Endothelial cell of umbilical vein (primary cell): ENCODE data around the gene SRRM5. TPM values are rescaled to one million over a fixed set of nuclear protein-coding genes. Genes with fewer than 3 reads are reported as not detected.

Experiments used
- BruUV-seq: library from RNA; stranded (reverse); fragments of 400-500 nt; replicated peaks from 2 replicates; lab custom pipeline; 2021; lab: Mats Ljungman, UMichigan
- CTCF ChIA-PET: fragments of 300-600, 350-600 bp; sonication (Branson Sonifier 250); formaldehyde crosslinking; loops from one replicate; lab custom pipeline; 2021; ENCODE audit warnings: antibody characterized with exemption, inconsistent platforms; lab: Charles Lee
- POLR2A ChIA-PET: fragments of 300-600, 350-600 bp; sonication (Branson Sonifier 250); formaldehyde crosslinking; loops from one replicate; lab custom pipeline; 2021; ENCODE audit warnings: antibody characterized with exemption, inconsistent platforms; lab: Charles Lee
- DNase-seq: peaks from one replicate; pipeline ENCODE4 v3.0.0-alpha.2; 2011; ENCODE audit warnings: low read depth, low spot score
- FAIRE-seq: peaks from 2 replicates; lab custom pipeline; 2011; peaks lifted over from hg19 to GRCh38; lab: Jason Lieb, UNC
- H2AFZ ChIP-seq: 2 replicates; pipeline ENCODE4 v1.6.0; 2012; ENCODE audit warnings: low read depth, low read length, control low read depth, inconsistent platforms
- H3K27ac ChIP-seq: 2 replicates; pipeline ENCODE4 v1.5.1; 2011; ENCODE audit warnings: low read depth, mild to moderate bottlenecking, control low read depth, low read length, moderate library complexity; ENCODE audit not compliant: insufficient read depth
- H3K27me3 ChIP-seq, 2 experiments: 2 replicates each; pipeline versions ENCODE4 v1.6.0 to v1.6.1; 2011; ENCODE audit warnings: low read length in 2 of 2, mixed read lengths in 1 of 2; ENCODE audit not compliant: control insufficient read depth in 2 of 2, insufficient read depth in 2 of 2
- H3K36me3 ChIP-seq, 2 experiments: 2 replicates in 1 of 2; 3 replicates in 1 of 2; pipeline ENCODE4 v1.5.1; 2011; ENCODE audit warnings: low read length in 2 of 2, mild to moderate bottlenecking in 1 of 2, moderate library complexity in 1 of 2; ENCODE audit not compliant: control insufficient read depth in 2 of 2, insufficient read depth in 2 of 2; ENCODE audit errors: extremely low read depth in 1 of 2
- H3K4me1 ChIP-seq: 3 replicates; pipeline ENCODE4 v1.5.1; 2011; ENCODE audit warnings: mild to moderate bottlenecking, low read length; ENCODE audit not compliant: control insufficient read depth, insufficient read depth; ENCODE audit errors: extremely low read depth
- H3K4me2 ChIP-seq: 2 replicates; pipeline ENCODE4 v1.6.1; 2011; ENCODE audit warnings: low read length, control low read depth, mixed read lengths; ENCODE audit not compliant: insufficient read depth
- H3K4me3 ChIP-seq, 3 experiments: fragments of 200-600 bp in 1 of 3; sonication (generic), shearing (Covaris generic) in 1 of 3; replicated peaks in 1 of 3; 2 replicates each; pipeline ENCODE4 v1.5.1; 2011 to 2016; ENCODE audit warnings: control low read depth in 3 of 3, low read length in 3 of 3, mild to moderate bottlenecking in 2 of 3, inconsistent platforms in 1 of 3, low read depth in 1 of 3, moderate library complexity in 1 of 3; ENCODE audit not compliant: insufficient read depth in 1 of 3
- H3K79me2 ChIP-seq: 2 replicates; pipeline ENCODE4 v1.6.0; 2012; ENCODE audit warnings: low read length, inconsistent platforms; ENCODE audit not compliant: control insufficient read depth, insufficient read depth
- H3K9ac ChIP-seq: replicated peaks from 2 replicates; pipeline ENCODE3; 2011; ENCODE audit warnings: low read length, control low read depth; ENCODE audit not compliant: insufficient read depth; ENCODE audit errors: extremely low read depth
- H3K9me1 ChIP-seq: replicated peaks from 3 replicates; pipeline ENCODE4 v1.6.0; 2011; ENCODE audit warnings: mild to moderate bottlenecking, low read length; ENCODE audit not compliant: control insufficient read depth, insufficient read depth; ENCODE audit errors: extremely low read depth
- H3K9me3 ChIP-seq: replicated peaks from 2 replicates; pipeline ENCODE4 v1.5.1; 2012; ENCODE audit warnings: low read length, inconsistent platforms; ENCODE audit not compliant: control insufficient read depth, insufficient read depth
- H4K20me1 ChIP-seq: replicated peaks from 2 replicates; pipeline ENCODE3; 2011; ENCODE audit warnings: mild to moderate bottlenecking, low read length; ENCODE audit not compliant: control insufficient read depth, insufficient read depth; ENCODE audit errors: extremely low read depth
- EZH2 ChIP-seq: IDR thresholded peaks from 2 replicates; pipeline ENCODE4 v1.6.1; 2012; ENCODE audit warnings: borderline replicate concordance, low read depth, mild to moderate bottlenecking, moderate library complexity, low read length, inconsistent platforms; ENCODE audit not compliant: severe bottlenecking
- FOS ChIP-seq: IDR thresholded peaks from 2 replicates; pipeline ENCODE4 v1.6.1; 2011; ENCODE audit warnings: mild to moderate bottlenecking, low read length, moderate library complexity, borderline replicate concordance; ENCODE audit not compliant: insufficient read depth
- GATA2 ChIP-seq: IDR thresholded peaks from 2 replicates; pipeline ENCODE4 v1.7.0; 2011; ENCODE audit warnings: low read depth, mild to moderate bottlenecking, moderate library complexity, mixed read lengths, low read length; ENCODE audit not compliant: insufficient read length, insufficient read depth
- JUN ChIP-seq: IDR thresholded peaks from 2 replicates; pipeline ENCODE4 v1.6.1; 2011; ENCODE audit warnings: borderline replicate concordance, low read depth; ENCODE audit not compliant: insufficient read length, insufficient read depth
- MAX ChIP-seq: IDR thresholded peaks from 2 replicates; pipeline ENCODE4 v1.6.1; 2011; ENCODE audit not compliant: insufficient read depth, insufficient read length
- POLR2A ChIP-seq: IDR thresholded peaks from 2 replicates; pipeline ENCODE4 v1.6.1; 2012; ENCODE audit warnings: low read depth, mild to moderate bottlenecking, control low read depth, low read length
- POLR2AphosphoS5 ChIP-seq: IDR thresholded peaks from 2 replicates; pipeline ENCODE4 v1.6.1; 2012; ENCODE audit warnings: low read depth, mild to moderate bottlenecking, control low read depth, low read length, moderate library complexity; ENCODE audit not compliant: insufficient read depth
- dilution Hi-C: fragments of 300-500 bp; cut with MboI; formaldehyde crosslinking; loops from one replicate; pipeline ENCODE4 v1.15.0; 2019; ENCODE audit warnings: low sequenced_read_pairs; ENCODE audit not compliant: extremely low pct_ligation_motif_present
- intact Hi-C: fragments of 100-400 bp; cut with micrococcal nuclease; formaldehyde crosslinking; loops from one replicate; pipeline ENCODE4 v1.10.0; 2022
- polyA plus RNA-seq, 4 experiments: library from polyadenylated mRNA; depleted of rRNA in 3 of 4; stranded (reverse) in 3 of 4; unstranded in 1 of 4; fragments of >200 nt; gene quantifications; 2 replicates each; pipeline versions ENCODE4 v1.2.1 to v1.2.3, GENCODE V29; 2011 to 2012; ENCODE audit warnings: missing spikeins in 1 of 4
- total RNA-seq: library from RNA; stranded (reverse); gene quantifications from 2 replicates; pipeline ENCODE4 v1.2.3, GENCODE V29; 2021
- TF ChIP-seq, protein P1 (sequence below), 2 donors: IDR thresholded peaks; 1 replicate in 1 of 2; 2 replicates in 1 of 2; pipeline ENCODE4 v1.5.1; 2011; ENCODE audit warnings: low read length in 2 of 2, mild to moderate bottlenecking in 2 of 2, moderate library complexity in 2 of 2, control low read depth in 1 of 2, inconsistent platforms in 1 of 2, low read depth in 1 of 2; ENCODE audit not compliant: insufficient read depth in 1 of 2; ENCODE audit errors: extremely low read depth in 1 of 2

The SRRM5 gene
- total and polyA plus RNA-seq, 2 donors (not counting 3 experiments of a cell fraction or from before 2014, with no cell fraction given) = 0.17 to 0.27 TPM

GRCh38 chr19:43648633-43649032 is 36.7 kb downstream of the SRRM5 start:
- CTCF ChIA-PET = interaction anchor here (1.2 kb wide), 1 partner anchor 93 kb away, joined by 3 read pairs; no protein-coding TSS in a partner anchor

More at GRCh38 chr19:43648633-43649032, 36.7 kb downstream of the SRRM5 start:
- no peak for DNase-seq
- Histone ChIP-seq H3K4me3 (no peak overlapping the region), H3K9me1 (no peaks in the 10 kb centered on the region), H3K9ac (no peak overlapping the region), H3K79me2 (no peaks in the 10 kb centered on the region), H3K9me3 (no peaks in the 10 kb centered on the region), H3K36me3 (peaks cover 2 to 5% of the 10 kb centered on the region in 2 experiments), H2AFZ (no peak overlapping the region), H3K27ac (no peak overlapping the region), H3K27me3 (no peaks in the 10 kb centered on the region), H4K20me1 (no peaks in the 10 kb centered on the region), H3K4me1 (no peaks in the 10 kb centered on the region), H3K4me2 (no peak overlapping the region)
- no peak for FAIRE-seq
- TF ChIP-seq, protein P1, sequence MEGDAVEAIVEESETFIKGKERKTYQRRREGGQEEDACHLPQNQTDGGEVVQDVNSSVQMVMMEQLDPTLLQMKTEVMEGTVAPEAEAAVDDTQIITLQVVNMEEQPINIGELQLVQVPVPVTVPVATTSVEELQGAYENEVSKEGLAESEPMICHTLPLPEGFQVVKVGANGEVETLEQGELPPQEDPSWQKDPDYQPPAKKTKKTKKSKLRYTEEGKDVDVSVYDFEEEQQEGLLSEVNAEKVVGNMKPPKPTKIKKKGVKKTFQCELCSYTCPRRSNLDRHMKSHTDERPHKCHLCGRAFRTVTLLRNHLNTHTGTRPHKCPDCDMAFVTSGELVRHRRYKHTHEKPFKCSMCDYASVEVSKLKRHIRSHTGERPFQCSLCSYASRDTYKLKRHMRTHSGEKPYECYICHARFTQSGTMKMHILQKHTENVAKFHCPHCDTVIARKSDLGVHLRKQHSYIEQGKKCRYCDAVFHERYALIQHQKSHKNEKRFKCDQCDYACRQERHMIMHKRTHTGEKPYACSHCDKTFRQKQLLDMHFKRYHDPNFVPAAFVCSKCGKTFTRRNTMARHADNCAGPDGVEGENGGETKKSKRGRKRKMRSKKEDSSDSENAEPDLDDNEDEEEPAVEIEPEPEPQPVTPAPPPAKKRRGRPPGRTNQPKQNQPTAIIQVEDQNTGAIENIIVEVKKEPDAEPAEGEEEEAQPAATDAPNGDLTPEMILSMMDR (IDR thresholded peaks at IDR 0.05; ENCODE audit: extremely low read depth in 1 of 2, insufficient read depth in 1 of 2, low read depth in 1 of 2, low read length in 2 of 2) = no peak
- TF ChIP-seq POLR2AphosphoS5 (no peak), POLR2A (no peak), EZH2 (no peak), GATA2 (no peak), FOS (no peak), MAX (no peak), JUN (no peak)
- intact Hi-C loops = no loop called here
- POLR2A ChIA-PET = no interaction called here
- dilution Hi-C loops = no loop called here
- BruUV-seq = TSS peak; percentile 27
